Skeletal muscle cell (primary cell): ENCODE results near the gene ZBTB5.
"Not testable (repeated sequence)": the region's sequence is repeated elsewhere in the genome, so short reads cannot be mapped to it uniquely, and the experiment has no call there.

Source experiments
- DNase-seq: peaks from one replicate; pipeline ENCODE4 v3.0.0-alpha.2; 2010; ENCODE audit warnings: low read depth
- H3K4me3 ChIP-seq: 2 replicates; pipeline ENCODE4 v1.5.1; 2011; ENCODE audit warnings: low read depth, mild to moderate bottlenecking, control low read depth, low read length, moderate library complexity

Gene ZBTB5

GRCh38 chr9:37465249-37466036 is at the start of gene ZBTB5:
Gene ZBTB5, minus strand, starts transcription at chr9:37465450. Its CDS starts 22,899 bp downstream, at chr9:37442551.
- peak within 1 kb of the TSS; percentile 94 for H3K4me3 ChIP-seq
- DNase-seq = peak; percentile 98

GRCh38 chr9:37514999-37515398 is 49.7 kb upstream of the ZBTB5 start:
- H3K4me3 ChIP-seq = no peak overlapping the region
- DNase-seq = no peak

- not testable (repeated sequence) for H3K4me3 ChIP-seq, DNase-seq
Measured at GRCh38 chr9:37514415-37514814, 49.2 kb upstream of the ZBTB5 start.

GRCh38 chr9:37512437-37512836 is 47.2 kb upstream of the ZBTB5 start:
- DNase-seq = no peak
- H3K4me3 ChIP-seq = no peak overlapping the region

GRCh38 chr9:37511016-37512010 is 46.1 kb upstream of the ZBTB5 start:
- no peak for DNase-seq
- H3K4me3 ChIP-seq = no peak overlapping the region

- not testable (repeated sequence) for DNase-seq
Measured at GRCh38 chr9:37510053-37510452, 44.8 kb upstream of the ZBTB5 start.

GRCh38 chr9:37509536-37509935 is 44.3 kb upstream of the ZBTB5 start:
- DNase-seq = no peak
- H3K4me3 ChIP-seq = no peak overlapping the region

More at GRCh38 chr9:37510053-37510452, 44.8 kb upstream of the ZBTB5 start:
- not testable (repeated sequence) for H3K4me3 ChIP-seq

GRCh38 chr9:37508834-37509206 is 43.6 kb upstream of the ZBTB5 start:
- no peak for DNase-seq
- H3K4me3 ChIP-seq = no peak overlapping the region

GRCh38 chr9:37508135-37508833 is 43.0 kb upstream of the ZBTB5 start:
- no peak for DNase-seq
- no peak overlapping the region for H3K4me3 ChIP-seq

GRCh38 chr9:37507566-37508134 is 42.4 kb upstream of the ZBTB5 start:
- no peak for DNase-seq
- no peak overlapping the region for H3K4me3 ChIP-seq

- no peak for DNase-seq
- H3K4me3 ChIP-seq = no peak overlapping the region
Measured at GRCh38 chr9:37504605-37505004, 39.4 kb upstream of the ZBTB5 start.

GRCh38 chr9:37503736-37504135 is 38.5 kb upstream of the ZBTB5 start:
- no peak overlapping the region for H3K4me3 ChIP-seq
- DNase-seq = no peak

GRCh38 chr9:37501957-37502596 is 36.8 kb upstream of the ZBTB5 start:
- no peak overlapping the region for H3K4me3 ChIP-seq
- DNase-seq = no peak

GRCh38 chr9:37499297-37499696 is 34.0 kb upstream of the ZBTB5 start:
- no peak for DNase-seq
- H3K4me3 ChIP-seq = no peak overlapping the region

- DNase-seq = no peak
- no peak overlapping the region for H3K4me3 ChIP-seq
Measured at GRCh38 chr9:37498457-37498856, 33.2 kb upstream of the ZBTB5 start.

GRCh38 chr9:37497320-37497719 is 32.1 kb upstream of the ZBTB5 start:
- no peak for DNase-seq

GRCh38 chr9:37496020-37496419 is 30.8 kb upstream of the ZBTB5 start:
- no peak for DNase-seq

More at GRCh38 chr9:37497320-37497719, 32.1 kb upstream of the ZBTB5 start:
- no peak overlapping the region for H3K4me3 ChIP-seq

GRCh38 chr9:37495571-37495970 is 30.3 kb upstream of the ZBTB5 start:
- DNase-seq = no peak

More at GRCh38 chr9:37496020-37496419, 30.8 kb upstream of the ZBTB5 start:
- H3K4me3 ChIP-seq = no peak overlapping the region

GRCh38 chr9:37491939-37492338 is 26.7 kb upstream of the ZBTB5 start:
- H3K4me3 ChIP-seq = no peak overlapping the region
- no peak for DNase-seq

More at GRCh38 chr9:37495571-37495970, 30.3 kb upstream of the ZBTB5 start:
- no peak overlapping the region for H3K4me3 ChIP-seq
